ENCODE data around the gene ZMYND11.

The ZMYND11 gene

DNA sequence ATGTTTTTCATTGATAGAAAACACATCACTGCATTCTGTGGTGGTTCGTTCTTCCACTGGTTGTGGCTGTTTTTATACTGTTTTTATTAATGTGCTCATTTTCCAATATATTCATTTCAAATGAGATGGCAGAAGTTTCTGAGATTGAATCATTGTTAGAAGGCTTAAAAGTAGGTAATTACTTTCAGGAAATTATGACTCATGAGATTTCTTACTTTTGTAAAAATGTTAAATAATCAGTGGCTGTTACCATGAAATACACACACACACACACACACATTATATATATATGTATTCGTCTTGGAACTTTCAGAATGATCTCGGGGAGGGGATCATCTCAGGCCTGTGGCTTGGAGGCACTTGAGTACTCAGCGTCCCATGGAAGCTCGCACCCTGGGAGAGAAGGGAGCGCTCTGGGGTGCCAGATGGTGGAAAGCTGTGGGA, 66.1 kb downstream of the ZMYND11 start:
- no peak for DNase-seq

DNA sequence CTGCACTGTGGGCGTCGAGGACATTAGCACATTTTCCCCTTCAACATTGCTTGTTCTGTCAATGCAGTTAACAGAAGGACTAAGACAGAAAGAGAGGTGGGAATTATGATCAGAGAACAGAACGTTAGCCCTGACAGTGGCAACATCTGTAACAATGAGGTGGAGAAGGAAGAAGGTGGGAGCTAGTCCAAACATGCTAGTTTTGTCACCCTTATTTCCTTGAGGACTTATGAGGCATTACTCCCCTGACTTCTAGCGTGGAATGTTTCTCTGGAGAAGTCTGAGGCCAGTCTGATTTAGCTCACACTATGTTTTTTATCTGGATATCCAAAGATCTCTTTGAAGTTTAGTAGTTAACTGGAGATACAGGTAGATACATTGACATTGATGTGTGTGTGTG, 73.4 kb downstream of the ZMYND11 start:
- DNase-seq, result no peak

DNA sequence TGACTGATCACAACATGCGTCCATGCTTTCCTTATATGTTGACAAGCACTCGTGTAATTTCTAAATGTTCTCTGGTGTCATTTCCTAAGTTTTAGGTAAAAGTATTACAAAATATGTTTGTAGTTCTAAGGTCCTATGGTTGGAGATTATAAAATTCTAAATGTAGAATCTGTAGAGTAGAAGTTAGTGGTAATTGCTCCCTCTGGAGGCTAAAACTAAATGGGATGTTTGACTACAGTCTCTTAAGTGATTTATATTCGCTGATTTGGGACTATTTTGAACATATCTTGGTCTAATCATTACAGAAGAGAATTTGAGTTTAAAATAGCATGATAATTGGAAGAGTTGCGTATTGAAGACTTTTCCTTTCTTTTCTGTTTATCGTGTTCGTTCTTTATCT, 74.1 kb downstream of the ZMYND11 start:
- DNase-seq, result no peak

DNA sequence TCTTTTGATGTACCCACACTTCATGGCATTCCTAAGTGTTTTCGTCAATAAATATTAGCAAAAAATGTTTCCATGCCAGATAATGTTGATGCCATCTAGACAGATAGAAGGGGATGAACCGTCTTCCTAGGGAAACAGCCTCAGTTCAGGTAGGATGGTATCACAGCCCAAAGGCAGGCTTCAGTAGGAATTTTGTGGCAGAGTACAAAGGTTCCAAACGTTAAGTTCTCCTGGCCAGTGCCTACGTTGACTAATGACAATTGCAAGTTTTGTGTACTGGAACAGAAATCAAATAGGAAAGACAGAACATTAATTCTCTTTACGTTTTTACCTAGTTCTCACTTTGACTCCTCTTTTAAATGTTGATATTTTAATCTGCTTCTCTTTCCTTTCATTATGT, 75.0 kb downstream of the ZMYND11 start:
- DNase-seq, result no peak

DNA sequence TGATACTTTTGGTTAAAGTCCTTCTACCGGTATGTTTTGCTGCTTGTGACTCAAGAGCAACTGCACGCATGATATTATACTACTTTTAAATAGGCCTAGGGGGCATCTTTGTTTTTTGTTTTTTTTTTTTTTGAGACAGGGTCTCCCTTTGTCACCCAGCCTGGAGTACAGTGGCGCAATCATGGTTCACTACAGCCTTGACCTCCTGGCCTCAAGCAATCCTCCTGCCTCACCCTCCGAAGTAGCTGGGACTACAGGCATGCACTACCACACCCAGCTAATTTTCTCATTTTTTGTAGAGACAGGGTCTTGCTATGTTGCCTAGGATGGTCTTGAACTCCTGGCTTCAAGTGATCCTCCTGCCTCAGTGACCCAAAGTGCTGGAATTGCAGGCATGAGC, 80.2 kb downstream of the ZMYND11 start:
- DNase-seq, result no peak

DNA sequence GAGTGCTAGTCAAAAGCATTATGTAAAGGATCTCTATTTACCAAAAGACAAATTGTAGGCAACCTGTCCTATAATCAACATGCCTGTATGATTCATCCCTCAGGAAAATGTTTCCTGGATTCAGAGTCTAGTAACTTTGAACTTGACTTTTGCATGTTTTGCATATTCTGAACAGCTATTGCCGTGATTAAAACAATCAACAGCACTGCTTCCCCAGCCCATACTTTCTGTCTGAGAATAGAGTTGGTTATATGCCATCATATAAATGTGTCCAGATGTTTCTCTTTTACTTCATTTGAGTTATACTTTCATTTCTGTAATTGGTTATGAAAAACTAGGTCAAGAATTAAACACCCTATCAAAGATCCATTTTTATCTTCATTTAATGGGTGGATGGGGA, 83.5 kb downstream of the ZMYND11 start:
- no peak for DNase-seq

DNA sequence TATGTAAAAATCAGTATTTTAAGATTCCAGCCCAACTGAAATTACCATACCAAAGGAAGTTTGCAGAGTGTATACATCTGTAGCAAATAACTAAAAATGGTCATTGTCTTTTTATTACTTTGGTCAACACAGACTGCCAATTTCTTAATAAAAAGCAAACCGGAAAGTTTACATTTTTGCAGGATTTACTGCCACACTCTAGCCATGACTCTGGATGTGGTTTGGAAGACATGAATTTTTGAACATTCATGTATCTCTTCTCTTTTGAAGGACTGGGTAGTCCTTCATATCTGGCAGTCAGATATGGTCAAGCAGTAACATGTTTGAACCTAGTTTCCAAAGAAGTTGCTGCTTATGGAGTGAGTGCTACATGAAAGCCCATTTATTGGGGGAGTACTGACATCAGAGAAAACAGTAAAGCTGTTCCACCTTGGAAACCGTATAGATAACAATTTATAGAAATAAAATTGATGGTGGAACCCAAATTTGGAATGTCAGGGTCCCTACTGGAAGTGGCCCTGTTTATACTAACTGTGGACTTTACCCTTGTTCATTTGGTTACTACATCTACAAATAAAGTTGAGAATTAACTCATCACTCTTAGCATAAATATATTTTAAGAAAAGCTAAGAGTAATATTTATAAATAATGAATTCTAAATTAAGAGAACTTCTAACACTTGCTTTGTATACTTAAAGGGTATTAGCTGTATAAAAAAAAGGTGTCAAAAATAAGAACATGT, 84.6 kb downstream of the ZMYND11 start:
- no peak for DNase-seq

DNA sequence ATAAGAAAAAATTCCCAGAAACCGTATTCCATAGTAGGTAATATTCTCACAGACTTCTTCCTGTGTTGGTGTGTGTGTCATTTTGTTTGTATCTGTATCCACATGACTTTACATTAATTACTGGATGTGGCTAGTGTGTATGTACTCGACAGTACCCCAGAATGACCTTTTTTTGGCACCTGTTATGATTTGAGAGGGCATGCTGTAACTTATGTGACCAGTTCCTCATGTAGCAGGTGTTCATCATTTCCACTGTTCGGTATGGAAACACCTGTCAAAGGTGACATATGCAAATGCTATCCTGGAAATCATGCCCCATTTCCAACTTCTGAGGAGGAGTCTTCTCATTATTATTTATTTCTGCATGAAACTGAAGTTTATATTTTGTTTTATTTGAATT, 89.3 kb downstream of the ZMYND11 start:
- no peak for DNase-seq

DNA sequence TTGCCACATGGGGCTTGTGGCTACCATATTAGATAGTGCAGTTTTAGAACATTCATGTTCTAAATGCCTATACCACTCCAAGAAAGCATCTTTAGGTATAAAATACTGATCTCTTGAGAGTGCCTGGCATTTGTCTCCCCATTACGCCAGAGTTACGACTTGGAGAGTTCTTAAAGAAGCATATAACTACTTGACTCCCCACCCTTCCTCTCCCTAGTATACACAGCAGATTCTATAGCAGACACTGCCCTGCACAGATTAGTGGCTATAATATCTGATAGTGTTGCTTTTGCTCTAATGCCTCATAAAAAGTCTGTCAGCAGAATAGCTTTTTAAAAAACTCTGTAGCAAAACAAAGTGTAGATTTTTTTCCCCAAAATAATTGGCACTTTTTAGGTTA, 90.8 kb downstream of the ZMYND11 start:
- DNase-seq, result no peak

DNA sequence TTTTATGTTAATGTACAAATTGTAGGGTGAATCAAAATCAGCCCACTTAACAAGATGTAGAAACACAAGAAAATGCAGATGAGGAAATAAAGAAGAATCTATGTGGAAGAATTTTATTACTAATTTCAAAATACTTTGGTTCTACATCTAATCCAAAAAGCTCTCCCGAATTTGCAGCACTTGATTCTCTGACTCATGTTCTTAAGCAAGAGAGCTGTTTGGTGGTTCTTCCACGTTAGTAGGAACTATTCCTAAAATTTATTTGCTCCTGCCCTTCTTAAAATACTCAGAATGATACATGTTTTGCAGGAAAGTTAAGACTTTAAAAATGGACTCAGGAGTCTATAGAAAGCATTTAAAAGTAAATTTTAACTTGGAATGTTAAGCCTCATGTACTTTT, 91.8 kb downstream of the ZMYND11 start:
- DNase-seq, result no peak

DNA sequence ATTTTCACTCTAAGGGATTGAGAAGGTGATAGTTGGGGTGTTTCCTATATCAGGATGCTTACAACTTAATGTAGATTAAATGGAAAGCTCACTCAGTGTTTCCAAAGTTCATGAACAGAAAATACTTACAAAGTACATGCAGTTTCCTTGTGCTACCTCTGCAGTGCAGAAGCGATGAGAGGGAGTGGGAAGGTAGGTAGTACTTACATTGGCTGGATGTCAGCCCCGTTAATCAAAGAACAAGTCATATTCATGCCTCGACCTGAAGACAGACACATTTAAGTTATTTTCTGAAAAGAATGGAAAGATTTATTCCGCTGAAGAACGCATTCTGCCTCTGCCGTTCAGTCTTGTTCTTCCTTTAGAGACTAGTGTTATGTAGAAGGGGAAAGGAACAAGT, 93.1 kb downstream of the ZMYND11 start:
- DNase-seq, result no peak

DNA sequence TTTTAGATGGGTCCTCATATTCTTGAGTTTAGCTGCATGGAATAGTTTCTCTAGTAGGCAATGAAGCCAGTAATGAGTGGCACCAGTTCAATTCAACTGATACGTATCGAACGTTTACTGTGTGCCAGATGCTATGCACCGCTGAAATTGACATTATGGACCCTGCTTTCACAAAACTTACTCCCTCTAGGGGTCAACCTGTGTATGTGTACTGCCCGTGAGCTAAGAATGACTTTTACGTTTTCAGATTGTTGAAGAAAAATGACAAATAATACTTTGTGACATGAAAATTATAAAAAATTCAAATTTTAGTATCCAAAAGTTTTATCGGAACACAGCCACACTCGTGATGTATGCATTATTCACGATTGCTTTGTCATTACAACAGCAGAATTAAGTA, 95.5 kb downstream of the ZMYND11 start:
- DNase-seq, result peak in 1 of 6 experiments; percentile 23

DNA sequence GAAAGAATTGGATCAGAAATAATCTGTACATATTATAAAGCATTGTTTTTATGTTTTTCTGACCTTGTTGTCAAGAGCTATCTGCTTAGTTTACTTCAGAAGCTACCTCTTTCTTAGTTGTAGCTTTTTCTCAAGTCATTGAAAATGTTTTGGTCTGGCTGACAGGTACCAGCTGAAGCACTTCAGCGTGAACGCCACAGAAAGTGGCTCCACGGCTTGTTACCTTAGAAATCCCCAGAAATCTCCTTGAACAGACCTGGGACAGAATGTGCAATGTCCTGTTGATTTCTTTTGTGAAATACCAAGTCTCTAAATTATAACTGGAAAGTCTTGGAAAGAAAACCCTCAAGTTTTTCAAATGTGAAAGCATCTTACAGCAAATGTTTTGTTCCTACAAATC, 96.8 kb downstream of the ZMYND11 start:
- DNase-seq, result no peak

DNA sequence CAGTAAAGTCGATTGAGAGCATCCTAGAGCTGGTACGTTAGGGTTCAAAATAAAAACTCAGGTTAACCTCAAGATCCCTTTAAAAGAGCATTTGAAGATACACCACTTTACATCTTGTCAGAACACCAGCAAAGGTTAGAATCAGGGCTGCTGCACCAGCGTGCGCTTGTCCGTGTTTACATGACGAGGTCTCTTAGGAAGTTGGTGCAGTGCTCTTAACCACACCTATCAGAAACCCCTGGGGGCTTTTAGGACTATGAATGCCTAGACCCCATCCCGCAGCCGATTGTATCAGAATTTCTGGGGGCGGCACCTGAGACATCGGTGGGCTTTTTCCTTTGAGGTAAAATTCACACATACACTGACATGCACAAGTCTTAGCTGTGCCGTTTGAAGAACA, 97.6 kb downstream of the ZMYND11 start:
- no peak for DNase-seq

DNA sequence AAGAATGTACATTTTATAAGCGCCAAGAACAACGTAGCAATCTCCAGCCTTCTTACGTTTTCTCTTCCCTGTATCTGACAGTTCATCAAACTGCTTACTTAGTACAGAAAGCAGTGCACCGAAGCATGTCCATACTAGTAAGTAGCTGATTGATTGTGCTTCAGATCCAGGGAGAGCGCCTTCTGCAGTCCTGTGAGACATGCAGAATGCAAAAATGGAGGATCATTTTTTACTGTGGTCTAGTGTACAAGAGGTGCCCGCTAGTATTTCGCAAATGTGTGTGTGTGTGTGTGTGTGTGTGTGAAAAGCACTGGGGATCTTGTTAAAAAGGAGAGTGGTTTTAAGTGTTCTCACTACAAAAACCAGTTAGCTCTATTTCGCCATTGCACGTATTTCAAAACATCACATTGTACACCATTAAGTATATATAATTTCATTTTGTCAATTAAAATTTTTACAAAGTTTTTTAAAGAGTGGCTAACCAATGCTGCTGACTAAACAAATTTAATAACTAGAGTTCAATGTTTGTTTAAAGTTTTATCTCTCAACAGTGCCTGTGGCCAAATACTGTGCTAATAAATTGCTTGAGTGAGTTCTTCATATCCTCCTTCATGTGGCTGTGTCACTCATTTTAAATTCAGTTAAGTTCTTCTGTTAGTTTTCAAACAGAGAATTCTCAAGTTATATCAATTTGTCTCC, 99.6 kb downstream of the ZMYND11 start:
- no peak for DNase-seq

DNA sequence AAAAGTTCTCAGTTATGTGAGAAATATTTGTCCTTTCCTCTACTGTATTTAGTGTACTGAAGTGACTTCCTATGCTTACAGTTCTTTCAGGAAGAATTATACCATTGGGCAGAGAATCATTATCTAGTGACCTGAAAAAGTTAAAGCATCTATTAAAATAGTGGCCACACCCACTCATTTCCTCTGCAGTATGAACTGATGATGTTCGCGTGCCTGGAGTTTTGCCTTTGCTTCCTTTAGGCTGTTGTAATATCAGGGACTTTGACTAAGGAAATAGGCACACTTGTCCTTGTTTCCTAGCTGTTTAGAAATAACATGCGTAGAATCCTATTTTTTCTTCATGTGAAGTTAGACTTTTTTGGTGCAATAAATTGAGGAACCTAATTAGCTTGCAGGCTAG, 100.7 kb downstream of the ZMYND11 start:
- DNase-seq, result no peak

DNA sequence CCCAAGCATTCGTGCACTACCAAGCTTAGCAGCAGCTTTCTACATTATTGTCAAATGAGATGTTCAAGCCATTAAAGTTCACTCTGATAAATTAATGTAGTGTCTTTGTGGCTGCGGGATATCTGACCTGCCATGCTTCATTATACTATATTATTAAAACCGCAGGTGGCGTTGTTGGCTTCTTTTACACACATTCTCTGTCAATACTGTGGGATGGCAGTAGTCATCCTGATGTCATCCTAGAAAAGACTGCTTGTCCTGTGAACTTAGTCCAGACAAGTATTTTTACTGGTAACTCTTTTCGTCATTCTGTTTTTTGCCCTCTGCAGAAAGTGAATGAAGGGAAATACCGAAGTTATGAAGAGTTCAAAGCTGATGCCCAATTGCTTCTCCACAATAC, 103.9 kb downstream of the ZMYND11 start:
- no peak for DNase-seq

DNA sequence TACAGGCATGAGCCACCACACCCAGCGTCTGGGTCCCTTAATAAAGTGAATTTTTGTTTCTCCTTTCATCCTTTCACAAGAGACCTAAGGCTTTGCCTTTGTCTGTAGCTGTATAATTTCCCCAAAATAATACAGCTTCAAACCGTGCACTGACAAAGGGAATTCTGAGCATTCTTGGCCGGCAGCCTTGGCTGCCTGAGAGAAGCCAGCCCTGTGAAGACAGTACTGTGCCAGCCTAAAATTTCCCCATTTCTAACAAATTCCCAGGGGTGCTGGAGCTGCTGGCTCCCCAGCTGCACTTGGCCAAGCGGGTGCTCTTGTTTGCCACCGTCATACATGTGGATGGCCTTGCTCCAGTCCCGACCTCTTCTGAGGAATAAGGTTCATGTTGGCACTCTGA, 106.2 kb downstream of the ZMYND11 start:
- DNase-seq, result no peak

DNA sequence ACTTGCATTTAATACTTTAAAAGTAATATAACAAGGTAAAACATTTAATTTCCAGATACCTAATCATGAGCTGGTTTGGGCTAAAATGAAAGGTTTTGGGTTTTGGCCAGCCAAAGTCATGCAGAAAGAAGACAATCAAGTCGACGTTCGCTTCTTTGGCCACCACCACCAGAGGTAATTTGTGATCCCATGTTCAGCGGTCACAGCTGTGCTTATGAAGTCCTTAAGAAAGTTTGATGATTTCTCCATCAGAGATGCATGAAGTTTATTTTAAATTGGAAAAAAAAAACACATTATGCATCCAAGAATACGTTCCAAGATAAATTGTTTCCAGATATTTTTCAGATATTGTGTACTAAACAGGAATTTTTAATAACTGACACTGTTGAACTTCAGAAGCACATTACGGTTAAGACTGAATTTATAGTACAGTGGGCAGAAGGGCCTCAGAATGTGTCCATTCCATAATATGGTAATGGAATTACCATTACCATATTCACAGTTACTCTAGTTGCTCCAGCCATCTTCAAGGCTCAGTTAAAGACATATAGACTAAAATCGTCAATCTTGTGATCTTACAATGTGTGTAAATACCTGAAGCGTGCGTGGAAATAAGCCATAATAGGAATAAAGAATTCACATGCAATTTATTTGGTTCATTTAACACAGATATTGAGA, 106.8 kb downstream of the ZMYND11 start:
- no peak for DNase-seq

DNA sequence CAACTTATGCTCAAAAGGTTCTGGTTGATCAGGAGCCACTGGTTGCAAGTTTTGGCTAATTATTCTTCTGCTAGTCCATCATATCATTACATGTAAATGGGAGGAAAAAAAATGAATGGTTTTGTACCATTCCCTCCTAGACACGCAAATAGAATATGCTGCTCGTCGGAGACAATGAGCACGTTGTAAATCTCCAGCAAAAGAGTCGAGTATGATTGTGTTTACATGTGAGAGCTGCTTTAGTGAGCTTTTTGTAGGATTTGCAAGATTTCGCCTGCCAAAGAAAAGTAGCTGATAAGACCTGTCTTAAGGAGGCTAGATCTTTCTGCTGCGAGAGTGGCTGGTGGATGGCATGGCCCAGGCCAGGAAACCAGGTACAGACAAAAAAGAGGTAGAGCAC, 109.0 kb downstream of the ZMYND11 start:
- no peak for DNase-seq

DNA sequence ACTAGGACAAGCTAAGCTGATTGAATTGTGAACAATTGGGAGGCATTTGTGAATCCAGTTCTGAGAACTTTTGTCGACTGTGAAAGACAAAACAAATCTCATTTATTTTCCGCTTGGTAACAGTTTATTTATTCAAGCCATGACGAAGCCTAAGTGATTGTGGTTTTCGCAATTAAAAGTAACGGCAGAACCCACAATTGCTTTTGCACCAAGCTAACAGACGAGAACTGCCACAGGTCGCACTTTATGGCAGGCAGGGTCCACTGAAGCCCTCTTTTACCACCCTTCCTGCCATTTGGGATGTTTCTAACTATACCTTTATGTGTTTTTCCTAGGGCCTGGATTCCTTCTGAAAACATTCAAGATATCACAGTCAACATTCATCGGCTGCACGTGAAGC, 111.2 kb downstream of the ZMYND11 start:
- DNase-seq, result no peak

DNA sequence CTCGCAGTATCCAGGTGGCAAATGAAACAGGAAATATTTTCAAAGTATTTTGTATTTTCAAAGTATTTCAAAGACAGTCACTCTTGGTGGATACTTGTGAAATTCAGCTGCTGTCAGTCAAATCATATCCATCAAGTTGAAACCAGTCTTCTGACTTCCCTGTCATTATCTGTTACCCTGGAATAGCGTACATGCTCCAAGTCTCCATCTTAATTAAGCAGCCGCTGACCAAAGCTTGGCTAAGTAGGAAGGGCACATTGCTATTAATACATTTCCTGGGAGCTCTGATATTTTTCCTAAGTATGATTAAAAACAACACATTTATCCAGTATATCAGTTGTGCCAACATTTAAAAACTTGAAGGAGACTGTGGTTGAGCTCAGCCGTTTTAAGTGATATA, 112.2 kb downstream of the ZMYND11 start:
- DNase-seq, result no peak

DNA sequence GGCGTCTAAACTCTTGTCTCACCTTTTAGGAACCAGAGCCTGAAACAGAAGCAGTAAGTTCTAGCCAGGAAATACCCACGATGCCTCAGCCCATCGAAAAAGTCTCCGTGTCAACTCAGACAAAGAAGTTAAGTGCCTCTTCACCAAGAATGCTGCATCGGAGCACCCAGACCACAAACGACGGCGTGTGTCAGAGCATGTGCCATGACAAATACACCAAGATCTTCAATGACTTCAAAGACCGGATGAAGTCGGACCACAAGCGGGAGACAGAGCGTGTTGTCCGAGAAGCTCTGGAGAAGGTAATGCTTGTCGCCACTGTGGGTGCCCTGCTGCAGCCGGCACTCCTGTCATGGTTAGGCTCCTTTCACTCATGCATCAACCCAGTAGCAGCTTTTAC, 113.1 kb downstream of the ZMYND11 start:
- no peak for DNase-seq

DNA sequence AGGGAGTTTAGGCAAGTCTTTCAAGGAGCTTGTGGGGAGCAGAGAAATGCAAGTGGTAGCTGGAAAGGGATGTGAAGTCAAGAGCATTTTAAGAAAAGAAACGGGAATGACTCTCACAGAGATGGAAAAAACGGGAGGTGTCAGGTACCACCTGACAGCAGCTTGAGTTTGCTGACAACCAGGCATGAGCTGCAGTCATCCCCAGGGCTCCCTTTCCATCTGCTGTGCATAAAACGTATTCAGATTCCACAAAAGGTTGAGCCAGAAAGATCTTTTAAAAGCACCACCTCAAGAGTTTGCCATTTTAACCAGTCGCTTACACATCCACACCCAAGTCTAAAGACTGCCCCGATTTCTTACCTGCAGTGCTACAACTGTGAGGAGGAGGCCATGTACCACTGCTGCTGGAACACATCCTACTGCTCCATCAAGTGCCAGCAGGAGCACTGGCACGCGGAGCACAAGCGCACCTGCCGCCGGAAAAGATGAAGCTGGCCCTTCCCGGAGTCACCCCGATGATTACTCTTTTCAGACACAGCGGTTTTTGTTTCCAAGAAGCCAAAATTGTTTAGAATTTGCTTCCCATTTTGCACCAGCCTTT, 116.8 kb downstream of the ZMYND11 start:
- DNase-seq, result no peak
